ENCODE results near the gene RBM14.
"Not testable (repeated sequence)": the region's sequence is repeated elsewhere in the genome, so short reads cannot be mapped to it uniquely, and the experiment has no call there.

Gene RBM14

GRCh38 chr11:66638177-66639065 is 22.0 kb downstream of the RBM14 start, which contains the start of gene RBM4:
Gene RBM4 (plus strand): TSS chr11:66638703. CDS start chr11:66639712, 1,009 bp downstream.
- DNase-seq: peak; percentile 100

- DNase-seq: no peak
These were observed 22.8 kb downstream of the RBM14 start for GRCh38 chr11:66639066-66639813.

GRCh38 chr11:66639814-66640340 is 23.4 kb downstream of the RBM14 start:
- not testable (repeated sequence) for DNase-seq

- DNase-seq: no peak
These were observed 25.4 kb downstream of the RBM14 start for GRCh38 chr11:66641834-66642233.

GRCh38 chr11:66643745-66644437 is 27.5 kb downstream of the RBM14 start:
- DNase-seq: no peak

- DNase-seq: no peak
These were observed 30.4 kb downstream of the RBM14 start for GRCh38 chr11:66646828-66647227.

- no peak for DNase-seq
These were observed 33.5 kb downstream of the RBM14 start for GRCh38 chr11:66649903-66650302.

- no peak for DNase-seq
These were observed 34.6 kb downstream of the RBM14 start for GRCh38 chr11:66651016-66651415.

GRCh38 chr11:66652651-66653050 is 36.2 kb downstream of the RBM14 start:
- DNase-seq: no peak

GRCh38 chr11:66653123-66653522 is 36.7 kb downstream of the RBM14 start:
- no peak for DNase-seq

- DNase-seq: no peak
These were observed 43.3 kb downstream of the RBM14 start for GRCh38 chr11:66659763-66660162.

- DNase-seq: no peak
These were observed 47.4 kb downstream of the RBM14 start for GRCh38 chr11:66663741-66664296.

GRCh38 chr11:66665369-66665768 is 48.9 kb downstream of the RBM14 start:
- no peak for DNase-seq

GRCh38 chr11:66670816-66671215 is 54.4 kb downstream of the RBM14 start:
- DNase-seq: no peak

GRCh38 chr11:66674964-66675602 is 58.7 kb downstream of the RBM14 start:
- no peak for DNase-seq

- no peak for DNase-seq
These were observed 60.0 kb downstream of the RBM14 start for GRCh38 chr11:66676282-66676919.
